OCI-LY7 (cell line): Measurements from ENCODE around the gene EPB41L4A.
A peak's percentile ranks its signal among the peaks of the same experiment; 100 is the strongest.

Experiments used
- EZH2phosphoT487 ChIP-seq: fragments of 200-600 bp; sonication (generic); IDR thresholded peaks from 2 replicates; pipeline ENCODE4 v1.6.1; 2018; ENCODE audit warnings: low read depth, borderline replicate concordance, mild to moderate bottlenecking, mixed run types, antibody characterized with exemption, low read length, moderate library complexity, mixed read lengths
- TF ChIP-seq, protein P1 (sequence below): fragments of 200-600 bp; sonication (generic); conservative IDR thresholded peaks from 2 replicates; pipeline ENCODE4 v1.5.1; 2014; ENCODE audit warnings: mild to moderate bottlenecking, antibody characterized with exemption, low read length, moderate library complexity, mixed read lengths

DNA sequence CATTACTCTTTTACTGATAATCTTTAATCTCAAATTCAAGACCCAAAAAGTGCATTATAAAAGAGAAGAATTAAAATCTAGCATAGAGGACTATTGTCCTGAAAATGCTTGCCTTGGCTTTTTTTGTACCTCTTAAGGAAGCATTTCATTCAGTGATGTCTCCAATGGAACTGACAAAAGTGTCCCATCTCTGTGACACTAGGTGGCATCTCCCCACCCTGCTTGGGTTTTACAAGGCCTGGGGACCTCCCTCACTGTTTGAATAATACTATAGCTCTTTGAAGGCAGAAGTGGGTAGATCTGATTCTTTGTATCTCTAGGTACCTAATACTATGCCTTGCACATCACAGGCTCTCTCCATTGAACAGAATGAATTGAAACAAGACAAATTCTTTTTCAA is 180.6 kb downstream of the EPB41L4A start:
- TF ChIP-seq, protein P1, sequence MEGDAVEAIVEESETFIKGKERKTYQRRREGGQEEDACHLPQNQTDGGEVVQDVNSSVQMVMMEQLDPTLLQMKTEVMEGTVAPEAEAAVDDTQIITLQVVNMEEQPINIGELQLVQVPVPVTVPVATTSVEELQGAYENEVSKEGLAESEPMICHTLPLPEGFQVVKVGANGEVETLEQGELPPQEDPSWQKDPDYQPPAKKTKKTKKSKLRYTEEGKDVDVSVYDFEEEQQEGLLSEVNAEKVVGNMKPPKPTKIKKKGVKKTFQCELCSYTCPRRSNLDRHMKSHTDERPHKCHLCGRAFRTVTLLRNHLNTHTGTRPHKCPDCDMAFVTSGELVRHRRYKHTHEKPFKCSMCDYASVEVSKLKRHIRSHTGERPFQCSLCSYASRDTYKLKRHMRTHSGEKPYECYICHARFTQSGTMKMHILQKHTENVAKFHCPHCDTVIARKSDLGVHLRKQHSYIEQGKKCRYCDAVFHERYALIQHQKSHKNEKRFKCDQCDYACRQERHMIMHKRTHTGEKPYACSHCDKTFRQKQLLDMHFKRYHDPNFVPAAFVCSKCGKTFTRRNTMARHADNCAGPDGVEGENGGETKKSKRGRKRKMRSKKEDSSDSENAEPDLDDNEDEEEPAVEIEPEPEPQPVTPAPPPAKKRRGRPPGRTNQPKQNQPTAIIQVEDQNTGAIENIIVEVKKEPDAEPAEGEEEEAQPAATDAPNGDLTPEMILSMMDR, result peak; percentile 69
- TF ChIP-seq EZH2phosphoT487, result no peak
